CD4-positive, alpha-beta T cell (primary cell): ENCODE measurements around the gene KCNK13. TPM values are rescaled to one million over a fixed set of nuclear protein-coding genes. Genes with fewer than 3 reads are reported as not detected.

Experiments
- ATAC-seq: fragments of 200-7000 bp; cut with Tn5 transposase; one replicate; pipeline ENCODE4 v1.10.0; 2022; ENCODE audit warnings: mild to moderate bottlenecking; ENCODE audit not compliant: poor library complexity
- CTCF ChIA-PET: fragments of 350-600 bp; sonication (Branson Sonifier 250); formaldehyde crosslinking; loops from one replicate; lab custom pipeline; 2021; ENCODE audit warnings: antibody characterized with exemption, inconsistent platforms; lab: Charles Lee
- POLR2A ChIA-PET: fragments of 350-600 bp; sonication (Branson Sonifier 250); formaldehyde crosslinking; loops from one replicate; lab custom pipeline; 2021; ENCODE audit warnings: antibody characterized with exemption, inconsistent platforms; lab: Charles Lee
- DNase-seq, 14 experiments: peaks; one replicate each; pipeline ENCODE4 v3.0.0-alpha.2; 2013 to 2020; ENCODE audit warnings: mixed read lengths in 2 of 14
- H3K27ac ChIP-seq, 2 donors: one replicate each; pipeline versions ENCODE4 v1.5.1 to v1.7.0; 2013; ENCODE audit warnings: low read length in 2 of 2, low read depth in 1 of 2, mild to moderate bottlenecking in 1 of 2
- H3K27me3 ChIP-seq, 2 experiments: 1 replicate in 1 of 2; 2 replicates in 1 of 2; pipeline versions ENCODE4 v1.6.1 to v1.7.0; 2013; ENCODE audit warnings: low read length in 2 of 2, control low read depth in 1 of 2, mild to moderate bottlenecking in 1 of 2, moderate library complexity in 1 of 2; ENCODE audit not compliant: insufficient read depth in 2 of 2, control insufficient read depth in 1 of 2
- H3K36me3 ChIP-seq: one replicate; pipeline ENCODE4 v1.6.1; 2013; ENCODE audit warnings: low read length, control low read depth; ENCODE audit not compliant: insufficient read depth
- H3K4me1 ChIP-seq: one replicate; pipeline ENCODE4 v1.6.1; 2013; ENCODE audit warnings: low read length, control low read depth; ENCODE audit not compliant: insufficient read depth
- H3K4me3 ChIP-seq: one replicate; pipeline ENCODE4 v1.5.1; 2013; ENCODE audit warnings: mild to moderate bottlenecking, low read length, moderate library complexity
- H3K9me3 ChIP-seq, 2 experiments: 1 replicate in 1 of 2; 2 replicates in 1 of 2; pipeline versions ENCODE4 v1.6.1 to v1.7.0; 2013; ENCODE audit warnings: low read length in 2 of 2, mild to moderate bottlenecking in 2 of 2, control low read depth in 1 of 2, moderate library complexity in 1 of 2; ENCODE audit not compliant: control insufficient read depth in 1 of 2, insufficient read depth in 1 of 2
- H3K27ac Mint-ChIP-seq: one replicate; pipeline ENCODE4 v1.8.0; 2020; ENCODE audit warnings: mixed read lengths
- H3K27me3 Mint-ChIP-seq: one replicate; pipeline ENCODE4 v1.8.0; 2021; ENCODE audit warnings: mixed read lengths
- H3K36me3 Mint-ChIP-seq: one replicate; pipeline ENCODE4 v1.8.0; 2021; ENCODE audit warnings: low read depth, mixed read lengths
- H3K4me1 Mint-ChIP-seq: one replicate; pipeline ENCODE4 v1.8.0; 2021; ENCODE audit warnings: low read depth, mixed read lengths
- H3K4me3 Mint-ChIP-seq: one replicate; pipeline ENCODE4 v1.8.0; 2020; ENCODE audit warnings: mild to moderate bottlenecking, mixed read lengths
- H3K9me3 Mint-ChIP-seq: one replicate; pipeline ENCODE4 v1.8.0; 2020; ENCODE audit warnings: mixed read lengths
- intact Hi-C, 2 experiments: fragments of 100-400 bp; cut with DNase I in 1 of 2; cut with micrococcal nuclease in 1 of 2; formaldehyde crosslinking; loops; one replicate each; pipeline versions ENCODE4 v1.15.1 to v1.9.0; 2023 to 2025; cut with DNase I, micrococcal nuclease
- total RNA-seq, 174 experiments: library from RNA in 2 of 174; stranded (reverse) in 2 of 174; gene quantifications; one replicate each; pipeline ENCODE4 v1.2.3 and lab custom pipeline; 2021 to 2026
- TF ChIP-seq, protein P1 (sequence below): fragments of 200-600 bp; IDR thresholded peaks from one replicate; pipeline ENCODE4 v1.8.0; 2022; ENCODE audit warnings: antibody characterized with exemption, mild to moderate bottlenecking

KCNK13 gene
- total RNA-seq, 2 experiments from 2014 or later, result not detected

GRCh38 chr14:90179357-90179756, 117.6 kb downstream of the KCNK13 start:
- H3K4me3 ChIP-seq, result no peak overlapping the region
- no peaks in the 10 kb centered on the region for H3K4me1 Mint-ChIP-seq
- no peak overlapping the region for H3K27ac ChIP-seq
- no peaks in the 10 kb centered on the region for H3K36me3 ChIP-seq
- POLR2A ChIA-PET, result no interaction called here
- H3K27ac Mint-ChIP-seq, result no peak overlapping the region
- intact Hi-C loops, result no loop called here
- H3K4me3 Mint-ChIP-seq, result no peak overlapping the region
- CTCF ChIA-PET, result no interaction called here
- peaks cover 3 to 7% of the 10 kb centered on the region in 2 experiments for H3K27me3 ChIP-seq
- ATAC-seq (no peak), DNase-seq (no peak)
- peaks cover 7% of the 10 kb centered on the region for H3K27me3 Mint-ChIP-seq
- no peaks in the 10 kb centered on the region for H3K36me3 Mint-ChIP-seq
- no peaks in the 10 kb centered on the region for H3K4me1 ChIP-seq
- TF ChIP-seq, protein P1, sequence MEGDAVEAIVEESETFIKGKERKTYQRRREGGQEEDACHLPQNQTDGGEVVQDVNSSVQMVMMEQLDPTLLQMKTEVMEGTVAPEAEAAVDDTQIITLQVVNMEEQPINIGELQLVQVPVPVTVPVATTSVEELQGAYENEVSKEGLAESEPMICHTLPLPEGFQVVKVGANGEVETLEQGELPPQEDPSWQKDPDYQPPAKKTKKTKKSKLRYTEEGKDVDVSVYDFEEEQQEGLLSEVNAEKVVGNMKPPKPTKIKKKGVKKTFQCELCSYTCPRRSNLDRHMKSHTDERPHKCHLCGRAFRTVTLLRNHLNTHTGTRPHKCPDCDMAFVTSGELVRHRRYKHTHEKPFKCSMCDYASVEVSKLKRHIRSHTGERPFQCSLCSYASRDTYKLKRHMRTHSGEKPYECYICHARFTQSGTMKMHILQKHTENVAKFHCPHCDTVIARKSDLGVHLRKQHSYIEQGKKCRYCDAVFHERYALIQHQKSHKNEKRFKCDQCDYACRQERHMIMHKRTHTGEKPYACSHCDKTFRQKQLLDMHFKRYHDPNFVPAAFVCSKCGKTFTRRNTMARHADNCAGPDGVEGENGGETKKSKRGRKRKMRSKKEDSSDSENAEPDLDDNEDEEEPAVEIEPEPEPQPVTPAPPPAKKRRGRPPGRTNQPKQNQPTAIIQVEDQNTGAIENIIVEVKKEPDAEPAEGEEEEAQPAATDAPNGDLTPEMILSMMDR, result no peak
- H3K9me3 Mint-ChIP-seq, result no peaks in the 10 kb centered on the region
- peaks cover 0 to 4% of the 10 kb centered on the region in 2 experiments for H3K9me3 ChIP-seq

DNA sequence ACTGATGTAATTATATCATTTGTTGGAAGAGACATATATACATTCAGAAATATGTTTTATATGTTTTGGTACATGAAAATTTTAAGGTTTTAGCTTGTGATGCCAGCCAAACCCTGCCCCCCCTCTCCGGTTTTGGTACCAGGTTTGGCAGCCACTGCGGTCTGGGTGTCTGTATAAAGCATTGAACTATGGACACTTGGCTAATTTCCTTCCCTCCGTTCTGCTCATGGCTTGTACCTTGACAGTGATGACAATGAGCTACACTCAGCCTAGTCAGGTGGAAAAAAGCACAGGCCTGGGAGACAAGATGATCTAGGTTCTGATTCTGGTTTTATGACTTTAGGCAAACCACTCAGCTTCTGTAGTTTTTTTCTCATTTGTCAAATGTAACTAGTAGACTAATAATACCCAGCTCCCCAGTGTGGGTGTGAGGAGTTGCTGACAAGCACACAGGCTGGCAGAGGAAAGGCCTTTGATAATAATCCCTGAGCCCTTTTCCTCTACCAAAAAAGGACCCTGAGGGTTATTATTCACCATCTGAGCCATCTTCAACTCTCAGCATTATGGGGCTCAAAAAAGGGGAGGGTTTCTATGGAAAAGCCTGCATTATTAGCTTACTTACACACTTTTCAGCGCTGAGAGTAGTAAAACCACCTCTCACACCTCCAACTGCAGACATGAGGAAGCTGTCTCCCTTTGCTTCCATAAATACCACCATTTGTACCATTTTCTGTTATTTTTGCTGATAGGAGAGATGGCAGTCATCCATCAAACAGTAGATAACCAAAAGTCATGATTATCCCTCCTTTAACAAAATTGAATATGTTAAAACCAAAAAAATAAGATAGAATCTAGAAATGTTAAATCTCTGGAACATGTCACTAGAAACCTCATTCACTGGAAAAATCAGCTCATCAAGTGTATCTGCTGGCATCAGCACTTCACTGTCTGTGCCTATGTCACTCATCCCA, 118.3 kb downstream of the KCNK13 start:
- DNase-seq (no peak), ATAC-seq (no peak)
- ChIA-PET POLR2A (no interaction called here), CTCF (no interaction called here)
- Mint-ChIP-seq H3K4me1 (no peaks in the 10 kb centered on the region), H3K27me3 (peaks cover 7% of the 10 kb centered on the region), H3K36me3 (no peaks in the 10 kb centered on the region), H3K9me3 (no peaks in the 10 kb centered on the region), H3K27ac (no peak overlapping the region), H3K4me3 (no peak overlapping the region)
- Histone ChIP-seq H3K27me3 (peaks cover 3 to 7% of the 10 kb centered on the region in 2 experiments), H3K4me3 (no peak overlapping the region), H3K27ac (no peak overlapping the region), H3K9me3 (peaks cover 0 to 5% of the 10 kb centered on the region in 2 experiments), H3K4me1 (no peaks in the 10 kb centered on the region), H3K36me3 (no peaks in the 10 kb centered on the region)
- TF ChIP-seq, protein P1, result no peak
- intact Hi-C loops, result no loop called here

- Histone ChIP-seq H3K9me3 (peaks cover 0 to 5% of the 10 kb centered on the region in 2 experiments), H3K36me3 (no peaks in the 10 kb centered on the region), H3K4me3 (no peak overlapping the region), H3K4me1 (no peaks in the 10 kb centered on the region), H3K27me3 (peaks cover 4 to 7% of the 10 kb centered on the region in 2 experiments), H3K27ac (no peak overlapping the region)
- H3K27me3 Mint-ChIP-seq, result peaks cover 3% of the 10 kb centered on the region
- CTCF ChIA-PET, result no interaction called here
- H3K27ac Mint-ChIP-seq, result no peak overlapping the region
- POLR2A ChIA-PET, result no interaction called here
- intact Hi-C loops, result no loop called here
- DNase-seq (no peak), ATAC-seq (no peak)
- H3K9me3 Mint-ChIP-seq, result no peaks in the 10 kb centered on the region
- H3K36me3 Mint-ChIP-seq, result no peaks in the 10 kb centered on the region
- TF ChIP-seq, protein P1, result no peak
- H3K4me1 Mint-ChIP-seq, result no peaks in the 10 kb centered on the region
- no peak overlapping the region for H3K4me3 Mint-ChIP-seq
These were observed 122.3 kb downstream of the KCNK13 start for GRCh38 chr14:90184094-90184493.
